GM18861 (cell line): ENCODE measurements around the gene POPDC3.
A peak's percentile ranks its signal among the peaks of the same experiment; 100 is the strongest.

Source experiments
- ATAC-seq: cut with Tn5 transposase; IDR thresholded peaks from one replicate; pipeline ENCODE4 v1.9.1; 2021; ENCODE audit not compliant: unreplicated experiment

Gene POPDC3

DNA sequence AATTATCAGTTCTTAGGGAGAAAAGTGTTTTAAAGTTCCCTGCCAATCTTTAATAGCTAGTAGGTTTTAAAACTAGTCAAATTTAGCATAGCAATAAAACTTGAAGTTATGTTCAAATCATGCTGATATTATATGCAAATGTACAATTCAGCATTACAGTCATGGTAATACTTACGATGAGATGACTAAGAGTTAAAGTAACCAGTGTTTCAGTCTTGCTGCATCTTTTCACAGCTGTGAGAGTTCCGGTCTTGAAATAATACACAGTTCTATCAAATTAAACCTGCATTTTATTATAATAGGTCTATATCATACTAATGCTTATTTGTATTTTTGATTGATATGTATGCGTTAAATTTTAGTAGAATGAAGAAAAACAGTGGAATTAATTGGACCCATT lies 26.1 kb downstream of the POPDC3 start:
- ATAC-seq = no peak

DNA sequence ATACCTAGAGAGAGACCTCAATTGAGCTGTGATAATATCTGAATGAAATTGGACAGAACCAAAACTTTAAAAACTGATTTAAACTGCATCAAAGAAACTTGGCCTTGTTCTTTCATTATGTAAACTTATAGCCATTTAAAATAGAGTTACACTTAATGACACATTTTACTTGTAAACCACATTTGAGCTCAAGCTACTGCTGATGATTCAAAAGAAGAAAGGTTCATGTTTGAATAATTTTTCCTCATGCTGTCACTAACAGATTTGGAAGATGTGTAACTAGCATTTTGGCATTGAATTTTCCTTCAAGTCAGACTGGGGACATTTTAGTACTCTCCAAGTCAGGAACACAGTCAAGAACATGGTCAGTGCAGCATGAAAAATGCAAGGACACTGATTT lies 26.9 kb downstream of the POPDC3 start:
- no peak for ATAC-seq

DNA sequence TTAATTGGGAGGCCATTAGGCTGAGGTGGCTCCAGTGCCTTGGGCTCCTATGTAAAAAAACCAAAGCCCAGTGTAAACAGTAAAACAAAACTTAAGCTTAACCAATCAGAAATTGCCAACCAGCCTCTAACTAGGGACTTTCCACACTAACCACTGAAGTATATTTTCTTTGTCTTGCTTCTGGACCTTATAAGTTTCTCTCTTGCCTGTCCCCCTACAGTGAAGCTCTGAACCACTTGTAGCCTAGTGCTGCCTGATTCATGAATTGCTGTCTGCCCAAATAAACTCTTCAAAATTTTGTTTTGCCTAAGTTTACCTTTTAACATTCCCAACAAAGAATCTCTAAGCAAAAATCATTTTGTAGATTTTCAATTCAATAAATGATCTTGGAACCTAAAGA lies 28.2 kb downstream of the POPDC3 start:
- no peak for ATAC-seq

- no peak for ATAC-seq
Observed at GRCh38 chr6:105138141-105138540, 41.7 kb downstream of the POPDC3 start.

DNA sequence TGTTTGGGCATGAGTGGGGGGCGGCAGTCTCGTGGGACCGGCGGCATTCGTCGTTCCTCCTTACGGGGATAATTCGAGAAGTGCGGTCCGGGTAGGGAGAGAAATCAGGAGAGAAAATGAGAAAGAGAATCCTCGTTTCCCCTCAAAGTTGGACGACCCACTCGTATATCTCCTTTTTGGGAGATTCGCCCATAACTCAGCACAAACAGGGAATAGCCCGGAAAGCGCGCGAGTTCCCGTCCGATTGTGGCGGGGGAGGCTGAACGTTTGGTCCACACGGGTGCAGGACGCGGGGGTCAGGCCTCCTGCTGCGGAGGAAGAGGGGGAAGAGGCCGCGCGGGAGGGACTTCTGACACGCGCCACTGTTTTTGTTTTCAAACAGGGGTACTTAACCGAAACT lies 42.4 kb downstream of the POPDC3 start:
- no peak for ATAC-seq

DNA sequence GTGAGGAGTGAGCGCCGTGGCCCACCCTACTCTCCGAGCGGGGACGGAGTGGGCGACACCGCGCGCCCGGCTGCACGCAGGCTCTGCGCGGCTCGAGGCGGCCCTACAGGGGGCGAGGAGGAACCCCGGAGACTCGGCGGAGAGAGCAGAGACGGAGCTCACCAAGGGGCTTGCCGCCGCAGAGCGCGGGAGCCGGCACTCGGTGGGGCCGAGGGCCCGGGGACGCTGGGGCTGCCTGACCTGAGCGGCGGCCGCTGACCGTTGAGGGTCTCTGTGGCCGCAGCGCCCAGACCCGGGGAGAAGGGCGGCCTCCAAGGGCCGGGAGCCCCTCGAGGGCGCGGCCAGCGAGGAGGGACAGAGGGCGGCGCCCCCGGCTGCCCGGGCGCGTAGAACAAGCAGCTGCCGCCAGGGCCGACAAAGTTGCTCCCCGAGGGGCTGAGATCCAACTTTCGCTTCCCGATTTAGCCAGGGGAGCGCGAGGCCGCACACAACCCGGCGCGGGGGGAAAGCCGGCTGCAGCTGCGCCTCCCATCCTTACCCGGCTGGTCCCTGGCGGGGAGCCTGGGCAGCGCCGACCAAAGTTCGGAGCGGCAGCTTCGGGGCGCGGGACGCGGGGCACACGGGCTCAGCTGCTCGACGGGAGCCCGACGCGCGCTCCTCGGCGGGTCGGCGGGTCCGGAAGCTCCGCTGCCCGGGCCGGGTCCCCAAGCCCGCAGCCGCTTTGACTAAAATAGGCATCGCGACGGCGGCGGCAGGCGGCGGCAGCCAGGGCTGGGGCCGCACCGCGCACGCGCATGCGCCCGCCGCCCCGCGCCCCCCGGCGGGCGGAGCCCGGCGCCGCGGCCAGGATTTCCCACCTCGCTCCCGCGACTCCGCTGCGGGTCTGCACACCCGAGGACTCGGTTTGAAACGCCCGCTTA lies 43.1 kb downstream of the POPDC3 start:
- ATAC-seq = peak; percentile 51

- no peak for ATAC-seq
Observed at GRCh38 chr6:105135907-105136430, 43.8 kb downstream of the POPDC3 start.

DNA sequence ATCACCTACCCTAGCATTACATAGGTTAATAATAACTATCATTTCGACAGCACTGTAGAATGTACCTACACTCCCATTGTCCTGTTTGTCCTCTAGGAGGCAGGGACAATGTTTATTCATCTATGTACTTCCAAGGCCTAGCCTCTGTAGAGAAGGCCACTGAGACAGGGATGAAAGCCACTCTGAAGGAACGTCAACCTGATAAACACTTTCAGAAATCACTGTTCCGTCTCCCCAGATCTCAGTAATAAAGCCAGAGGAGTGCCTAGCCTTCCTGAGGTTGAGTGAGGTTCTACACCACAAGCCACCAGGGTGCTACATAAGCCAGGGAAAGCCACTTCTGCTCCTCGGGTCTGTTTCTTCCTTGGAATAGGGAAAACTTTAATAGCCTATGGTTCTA lies 44.8 kb downstream of the POPDC3 start:
- ATAC-seq = no peak

DNA sequence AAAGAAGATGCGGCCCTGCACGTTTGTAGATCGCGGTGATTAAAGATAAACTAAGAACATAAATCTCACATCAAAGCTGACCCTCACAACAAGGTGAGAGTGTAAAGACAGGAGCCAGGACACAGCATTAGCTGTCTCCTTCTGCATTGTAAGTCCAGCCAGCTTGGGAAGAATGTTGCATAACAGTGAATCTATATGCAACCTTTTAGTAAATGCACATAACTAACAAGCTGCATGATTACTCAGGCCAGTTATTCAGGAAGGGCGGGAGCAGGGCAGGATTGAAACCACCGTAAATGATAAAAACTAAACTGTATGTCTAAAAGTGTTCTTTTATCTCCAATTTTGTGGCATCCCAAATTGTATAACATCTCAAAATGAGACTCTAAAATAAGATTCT lies 57.1 kb downstream of the POPDC3 start:
- ATAC-seq = no peak

DNA sequence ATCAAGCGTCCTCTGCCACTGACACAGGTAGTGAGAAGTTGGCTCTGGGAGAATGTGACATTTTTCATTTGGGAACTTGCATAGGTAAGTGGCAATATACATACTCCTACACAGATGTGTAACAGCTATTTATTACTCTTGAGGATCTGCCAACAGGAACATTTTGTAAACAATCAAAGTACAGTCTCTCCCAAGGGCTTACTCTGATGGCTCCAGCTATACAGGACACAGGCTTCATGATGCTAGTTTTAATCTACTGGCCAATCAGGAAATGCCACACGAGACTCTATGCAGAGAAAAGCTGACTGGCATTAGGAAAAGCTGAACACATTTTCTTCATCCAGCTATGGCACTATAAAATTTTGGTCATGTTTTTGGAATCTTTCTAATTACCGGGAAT lies 57.8 kb downstream of the POPDC3 start:
- no peak for ATAC-seq

GRCh38 chr6:105120570-105120969 lies 59.2 kb downstream of the POPDC3 start:
- no peak for ATAC-seq

GRCh38 chr6:105116150-105116549 lies 63.7 kb downstream of the POPDC3 start:
- no peak for ATAC-seq

GRCh38 chr6:105113422-105113821 lies 66.4 kb downstream of the POPDC3 start:
- ATAC-seq = no peak

DNA sequence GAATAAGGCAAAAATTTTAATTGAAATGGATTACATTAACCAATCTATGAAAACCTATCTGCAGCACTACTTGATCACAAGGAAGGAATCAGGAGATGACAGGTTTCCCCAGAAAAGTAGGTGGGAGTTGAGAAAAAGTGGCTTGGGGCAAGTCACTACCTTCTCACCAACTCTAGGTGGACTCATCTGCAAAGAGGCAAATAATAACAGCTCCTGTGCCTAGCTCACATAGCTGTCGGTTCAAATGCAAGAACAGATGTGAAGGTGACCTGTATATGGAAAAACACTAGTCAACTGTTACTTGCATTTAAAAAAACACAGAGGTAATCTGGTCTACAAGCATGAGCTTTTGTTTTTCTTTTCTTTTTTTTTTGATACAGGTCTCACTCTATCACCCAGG lies 67.2 kb downstream of the POPDC3 start:
- no peak for ATAC-seq

DNA sequence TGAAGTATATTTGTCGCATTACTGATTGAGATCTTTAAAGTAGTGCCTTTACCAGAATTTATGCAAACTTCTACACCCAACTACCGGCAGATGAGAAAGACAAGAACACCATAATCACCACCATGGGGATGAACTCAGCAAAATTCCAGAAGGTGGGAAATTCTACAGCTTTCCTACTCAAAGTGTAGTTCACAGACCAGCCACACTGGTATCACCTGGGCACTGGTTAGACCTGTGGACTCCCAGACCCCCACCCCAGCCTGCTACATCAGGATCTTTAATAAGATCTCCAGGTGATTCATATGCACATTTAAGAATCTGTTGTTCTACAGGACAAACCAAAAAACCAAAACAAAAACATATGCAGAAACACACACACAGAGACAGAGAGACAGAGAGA lies 67.9 kb downstream of the POPDC3 start:
- no peak for ATAC-seq

DNA sequence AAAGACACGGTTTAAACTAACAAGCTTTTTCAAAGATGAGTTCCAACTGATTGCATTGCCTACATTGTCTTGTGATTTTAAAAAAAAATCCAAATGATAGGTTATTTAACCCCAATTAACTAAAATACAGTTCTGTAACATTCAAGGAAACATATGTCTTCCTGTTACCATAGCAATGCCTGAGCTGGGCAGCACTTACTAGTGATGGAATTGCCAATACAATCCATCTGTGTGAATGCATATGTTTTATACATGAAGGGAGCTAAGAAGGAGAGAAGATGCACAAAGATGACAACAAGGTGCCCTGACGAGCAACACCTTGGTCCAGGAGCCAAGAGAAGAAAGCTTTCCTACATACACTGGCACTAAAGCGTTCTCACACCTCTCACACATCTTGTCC lies 68.7 kb downstream of the POPDC3 start:
- no peak for ATAC-seq

GRCh38 chr6:105109955-105110895 lies 69.6 kb downstream of the POPDC3 start:
- ATAC-seq = no peak

- no peak for ATAC-seq
Observed at GRCh38 chr6:105108631-105109262, 71.1 kb downstream of the POPDC3 start.
